CD4-positive, alpha-beta T cell treated with Interleukin-1 beta for 1 hour (primary cell): ENCODE data around the gene NDUFAF2.
"Not testable (repeated sequence)": the region's sequence is repeated elsewhere in the genome, so short reads cannot be mapped to it uniquely, and the experiment has no call there.

Source experiments
- DNase-seq, 2 donors: peaks; one replicate each; pipeline ENCODE4 v3.0.0-alpha.2; 2020 to 2022

The NDUFAF2 gene

DNA sequence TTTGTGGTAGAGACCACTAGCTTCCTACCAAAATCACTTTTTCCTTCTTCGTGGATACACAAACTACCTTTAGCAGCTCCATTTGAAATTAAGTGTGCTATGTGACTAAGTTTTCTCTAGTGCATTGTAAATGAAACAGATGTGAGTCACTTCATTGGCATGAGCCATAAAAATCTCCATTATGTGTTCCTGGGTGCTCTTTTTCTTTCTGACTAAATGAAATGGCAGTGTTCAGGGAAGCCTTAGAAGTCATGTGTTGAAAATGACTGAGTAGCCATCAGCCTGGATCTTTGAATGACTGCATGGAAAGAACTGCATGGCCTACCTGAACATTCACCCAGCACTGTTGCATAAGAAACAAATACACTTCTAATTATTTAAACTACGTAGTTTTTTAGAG lies 107.9 kb downstream of the NDUFAF2 start:
- DNase-seq, result no peak

DNA sequence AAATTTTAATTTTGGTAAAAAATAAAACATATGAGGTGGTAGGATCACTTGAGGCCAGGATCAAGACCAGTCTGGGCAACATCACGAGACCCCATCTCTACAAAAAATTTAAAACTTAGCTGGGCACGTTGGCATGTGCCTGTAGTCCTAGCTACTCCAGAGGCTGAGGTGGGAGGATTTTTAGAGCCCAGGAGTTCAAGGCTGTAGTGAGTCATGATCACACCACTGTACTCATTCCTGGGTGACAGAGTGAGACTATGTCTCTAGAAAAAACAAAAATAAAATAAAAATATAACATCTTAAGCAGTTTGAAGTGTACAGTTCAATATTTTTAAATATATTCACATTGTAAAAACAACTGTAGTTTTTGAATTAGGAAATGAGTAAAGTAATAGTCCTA lies 108.9 kb downstream of the NDUFAF2 start:
- DNase-seq, result no peak

DNA sequence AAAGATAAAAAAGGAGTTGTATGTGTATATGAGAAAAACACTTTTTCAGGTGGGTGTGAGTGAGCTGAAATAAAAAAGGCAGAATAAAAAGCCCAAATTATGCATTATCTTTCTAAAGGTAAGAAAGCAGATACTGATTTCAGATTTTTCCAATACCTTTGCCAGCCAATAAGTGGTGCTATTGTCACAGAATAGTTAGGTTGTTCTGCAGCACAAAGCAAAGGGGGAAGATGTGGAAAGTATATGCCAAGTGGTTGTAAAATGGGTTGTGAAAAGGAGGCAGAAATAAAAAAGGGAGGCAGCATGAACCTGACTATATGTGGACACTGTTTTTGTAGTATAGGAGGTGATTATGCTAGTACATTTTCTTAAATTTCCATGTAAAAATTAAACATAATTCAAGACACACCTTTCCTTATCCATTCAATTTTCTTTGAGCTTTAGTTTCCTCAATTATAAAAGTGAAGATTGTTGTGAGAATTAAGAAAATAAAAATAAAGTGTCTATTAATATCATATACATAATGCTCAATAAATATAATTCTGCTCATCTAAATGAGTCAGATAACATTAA lies 110.5 kb downstream of the NDUFAF2 start:
- peak in 1 of 2 donors; percentile 45 for DNase-seq

DNA sequence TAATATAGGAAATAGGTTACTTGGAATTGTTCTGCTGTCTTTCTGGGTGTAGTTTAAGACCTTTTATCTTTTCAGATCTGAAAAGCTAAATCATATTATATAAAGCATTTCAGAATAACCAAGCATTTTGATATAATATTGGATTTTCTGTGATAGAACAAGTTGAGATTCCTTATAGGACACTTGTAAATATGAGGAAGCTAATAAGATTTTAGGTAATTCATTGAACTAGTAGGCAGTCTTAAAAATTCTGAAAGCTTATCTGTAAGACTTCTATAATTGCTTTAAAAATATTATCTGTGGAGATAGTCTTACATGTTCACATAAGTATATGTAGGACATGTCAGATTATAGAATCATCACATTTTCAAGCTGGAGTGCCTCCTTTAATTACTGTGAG lies 114.5 kb downstream of the NDUFAF2 start:
- DNase-seq, result no peak

DNA sequence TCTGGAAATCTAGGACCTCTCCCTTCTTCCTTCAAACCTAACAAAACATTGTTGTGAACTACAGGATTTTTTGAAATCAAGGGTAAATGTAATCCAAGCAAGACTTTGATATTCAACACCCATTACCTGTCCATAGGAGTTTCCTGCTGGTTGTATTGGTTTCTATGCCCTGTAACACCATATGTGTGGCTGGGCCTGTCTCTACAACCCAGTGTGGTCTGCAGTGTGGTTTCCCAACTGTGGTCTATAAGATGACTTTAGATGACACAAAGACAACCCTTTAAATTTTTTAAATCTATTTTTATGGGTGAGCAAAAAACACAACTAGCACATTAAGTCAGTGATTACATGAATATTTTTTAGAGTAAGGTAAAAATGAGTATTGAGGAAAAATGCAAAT lies 124.1 kb downstream of the NDUFAF2 start:
- no peak for DNase-seq

DNA sequence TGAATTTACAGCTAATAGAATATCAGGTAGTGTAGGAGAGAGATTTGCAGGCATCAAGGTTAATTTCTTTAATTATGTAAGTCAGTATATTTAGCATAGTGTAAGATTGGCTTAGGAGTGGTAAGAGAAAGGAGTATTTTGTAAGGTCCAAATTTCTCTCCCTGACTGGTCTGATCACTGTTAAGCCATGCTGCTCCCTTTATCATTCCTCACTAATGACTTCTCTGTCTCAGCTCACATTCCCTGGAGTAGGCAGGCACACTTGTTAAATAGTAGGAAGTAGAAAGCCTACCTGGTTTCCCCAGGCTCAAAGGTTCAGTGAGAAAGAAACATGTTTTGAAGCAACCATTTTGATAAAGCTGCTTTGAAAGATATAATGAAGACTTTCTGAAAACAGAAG lies 126.5 kb downstream of the NDUFAF2 start:
- no peak for DNase-seq

DNA sequence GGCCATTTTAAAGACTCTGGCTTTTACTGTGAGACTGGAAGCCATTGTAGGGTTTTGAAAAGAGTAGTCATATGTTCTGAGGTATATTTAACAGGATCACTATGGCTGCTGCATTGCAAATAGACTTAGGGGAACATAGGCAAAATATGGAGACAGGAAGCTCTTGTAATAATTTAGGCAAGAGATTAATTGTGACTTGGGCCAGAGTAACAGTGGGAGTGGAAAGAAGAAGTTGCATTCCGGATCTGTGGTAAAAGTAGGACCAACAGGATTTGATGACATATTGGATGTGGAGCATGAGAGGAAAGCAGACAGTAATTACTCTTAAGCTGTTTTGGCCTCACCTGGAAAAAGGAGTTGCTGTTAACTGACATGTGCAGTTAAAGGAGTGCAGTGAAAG lies 131.6 kb downstream of the NDUFAF2 start:
- no peak for DNase-seq

DNA sequence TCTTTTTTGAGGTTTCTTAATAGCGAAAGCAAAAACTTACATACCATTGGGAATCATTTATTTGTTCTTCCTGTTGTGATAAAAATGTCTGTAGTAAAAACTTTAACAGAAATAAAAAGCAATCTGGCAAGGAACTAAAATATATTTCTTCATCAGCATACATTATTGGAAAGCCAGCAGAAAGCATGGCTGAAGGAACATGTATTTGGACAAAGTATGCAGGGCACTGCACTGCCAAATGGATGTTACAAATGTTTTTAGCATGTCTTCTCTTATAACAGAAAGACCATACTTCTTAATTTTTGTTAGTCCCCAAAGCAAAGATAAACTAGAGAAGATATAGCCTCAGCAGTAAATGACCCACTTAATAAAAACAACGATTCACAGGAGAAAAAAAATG lies 136.7 kb downstream of the NDUFAF2 start:
- no peak for DNase-seq

DNA sequence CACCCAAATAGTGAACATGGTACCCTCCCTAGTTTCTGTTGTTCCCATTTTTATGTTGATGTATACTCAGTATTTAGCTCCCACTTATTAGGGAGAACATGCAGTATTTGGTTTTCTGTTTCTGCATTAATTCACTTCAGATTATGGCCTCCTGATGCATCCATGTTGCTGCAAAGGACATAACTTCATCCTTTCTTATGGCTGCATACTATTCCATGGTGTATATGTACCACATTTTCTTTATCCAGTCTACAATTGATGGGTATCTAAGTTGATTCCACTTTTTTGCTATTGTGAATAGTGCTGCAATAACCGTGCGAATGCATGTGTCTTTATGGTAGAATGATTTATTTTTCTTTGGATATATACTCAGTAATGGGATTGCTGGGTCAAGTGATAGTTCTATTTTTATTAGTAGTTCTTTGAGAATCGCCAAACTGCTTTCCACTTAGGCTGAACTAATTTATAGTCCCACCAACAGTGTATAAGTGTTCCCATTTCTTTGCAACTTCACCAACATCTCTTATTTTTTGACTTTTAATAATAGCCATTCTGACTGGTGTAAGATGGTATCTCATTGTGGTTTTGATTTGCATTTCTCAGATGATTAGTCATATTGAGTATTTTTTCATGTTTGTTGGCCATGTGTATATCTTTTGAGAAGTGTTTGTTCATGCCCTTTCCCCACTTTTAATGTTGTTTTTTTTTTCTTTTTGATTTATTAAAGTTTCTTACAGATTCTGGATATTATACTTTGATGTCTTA lies 137.7 kb downstream of the NDUFAF2 start:
- no peak for DNase-seq

DNA sequence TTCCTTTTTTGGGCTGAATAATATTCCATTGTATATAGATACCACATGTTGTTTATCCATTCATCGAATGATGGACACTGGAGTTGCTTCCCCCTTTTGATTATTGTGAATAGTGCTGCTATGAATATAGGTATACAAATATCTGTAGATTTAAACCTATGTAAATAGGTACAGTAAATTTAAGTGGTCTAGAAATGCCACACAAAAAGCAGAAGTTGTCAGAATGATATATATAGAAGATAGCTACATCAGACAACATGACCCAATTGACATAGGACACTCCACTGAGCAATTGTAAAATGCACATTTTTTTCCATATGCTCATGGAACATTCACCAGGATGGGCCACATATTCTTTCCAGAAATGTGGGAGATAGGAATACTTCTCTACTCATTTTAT lies 139.7 kb downstream of the NDUFAF2 start:
- no peak for DNase-seq

DNA sequence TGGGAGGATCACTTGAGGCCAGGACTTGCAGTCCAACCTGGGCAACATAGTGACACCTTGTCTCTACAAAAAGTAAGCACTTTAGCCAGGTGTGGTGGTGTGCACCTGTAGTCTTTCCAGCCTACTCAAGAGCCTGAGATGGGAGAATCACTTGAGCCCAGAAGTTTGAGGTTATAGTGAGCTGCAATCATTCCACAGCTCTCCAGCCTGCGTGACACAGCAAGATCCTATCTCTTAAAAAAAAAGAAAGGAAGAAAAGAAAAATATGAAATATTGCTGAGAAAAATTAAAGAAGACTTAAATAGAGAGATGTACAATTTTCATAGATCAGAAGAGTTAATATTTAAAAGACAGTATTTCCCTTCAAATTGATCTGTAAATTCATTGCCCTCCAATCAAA lies 140.9 kb downstream of the NDUFAF2 start:
- DNase-seq, result no peak

DNA sequence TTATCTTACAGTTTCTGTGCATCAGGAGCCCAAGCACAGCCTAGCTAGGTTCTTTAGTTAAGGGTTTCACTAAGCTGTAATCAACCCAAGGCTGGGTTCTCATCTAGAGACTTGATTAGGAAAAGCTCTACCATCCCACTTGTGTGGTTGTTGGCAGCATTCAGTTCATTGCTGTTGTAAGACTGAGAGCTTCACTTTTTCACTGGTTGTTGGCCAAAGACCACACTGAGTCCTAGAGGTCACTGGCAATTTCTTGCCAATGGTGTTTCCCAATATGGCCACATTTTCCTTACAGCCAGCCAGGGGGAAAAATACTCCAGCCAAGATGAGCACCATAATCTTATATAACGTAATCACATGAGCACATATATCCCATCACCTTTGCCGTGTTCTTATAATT lies 142.9 kb downstream of the NDUFAF2 start:
- no peak for DNase-seq

DNA sequence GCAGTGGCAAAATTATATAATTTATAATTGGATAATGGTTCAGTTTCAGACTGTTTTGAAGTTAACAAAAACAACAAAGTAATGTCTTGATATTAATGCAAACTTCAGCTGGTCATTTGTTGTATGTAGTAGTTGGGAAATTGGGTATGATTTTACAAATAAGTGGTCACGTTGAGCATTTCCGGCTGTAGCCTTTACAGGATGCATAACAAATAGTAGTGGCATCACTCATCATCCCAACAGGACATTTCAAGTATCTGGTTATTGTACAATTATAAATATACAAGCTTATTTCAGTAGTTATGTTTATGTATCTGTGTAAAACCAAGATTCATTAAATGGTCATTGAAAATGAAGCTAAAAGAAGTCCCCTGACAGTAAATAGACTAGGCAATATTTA lies 144.3 kb downstream of the NDUFAF2 start:
- no peak for DNase-seq

DNA sequence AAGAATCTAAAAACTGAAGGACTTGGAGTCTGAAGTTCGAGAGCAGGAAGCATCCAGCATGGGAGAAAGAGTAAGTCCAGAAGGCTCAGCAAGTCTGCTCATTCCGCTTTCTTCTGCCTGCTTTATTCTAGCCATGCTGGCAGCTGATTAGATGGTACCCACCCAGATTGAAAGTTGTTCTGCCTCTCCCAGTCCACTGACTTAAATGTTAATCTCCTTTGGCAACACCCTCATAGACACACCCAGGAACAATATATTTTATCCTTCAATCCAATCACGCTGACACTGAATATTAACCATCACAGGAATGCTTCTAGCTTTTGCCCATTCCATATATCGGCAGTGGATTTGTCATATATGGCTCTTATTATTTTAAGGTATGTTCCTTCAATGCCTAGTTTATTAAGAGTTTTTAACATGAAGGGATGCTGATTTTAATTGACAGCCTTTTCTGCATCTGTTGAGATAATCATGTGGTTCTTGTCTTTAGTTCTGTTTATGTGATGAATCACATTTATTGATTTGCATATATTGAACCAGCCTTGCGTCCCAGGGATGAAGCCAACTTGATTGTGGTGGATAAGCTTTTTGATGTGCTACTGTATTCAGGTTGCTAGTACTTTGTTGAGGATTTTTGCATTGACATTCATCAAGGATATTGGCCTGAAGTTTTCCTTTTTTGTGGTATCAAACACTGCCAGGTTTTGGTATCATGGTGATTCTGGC lies 148.2 kb downstream of the NDUFAF2 start:
- not testable (repeated sequence) for DNase-seq

DNA sequence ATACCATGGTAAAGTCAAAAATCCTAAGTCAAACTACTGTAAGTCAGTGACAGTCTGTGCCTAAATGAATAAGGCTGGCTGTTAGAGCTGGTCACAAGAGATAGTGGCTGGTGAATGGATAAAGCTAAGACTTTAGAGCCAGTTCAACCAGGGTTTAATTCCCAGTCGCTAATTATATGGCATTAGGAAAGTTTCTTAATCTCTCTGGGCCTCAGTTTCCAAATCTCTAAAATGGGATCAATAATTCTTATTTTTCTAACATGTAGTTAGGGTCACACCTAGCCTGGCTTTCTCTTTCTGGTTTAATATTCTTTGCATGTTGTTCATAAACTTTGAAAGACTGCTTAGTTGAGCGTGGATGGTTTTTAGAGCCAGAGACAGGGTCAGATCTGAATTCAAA lies 152.5 kb downstream of the NDUFAF2 start:
- no peak for DNase-seq

DNA sequence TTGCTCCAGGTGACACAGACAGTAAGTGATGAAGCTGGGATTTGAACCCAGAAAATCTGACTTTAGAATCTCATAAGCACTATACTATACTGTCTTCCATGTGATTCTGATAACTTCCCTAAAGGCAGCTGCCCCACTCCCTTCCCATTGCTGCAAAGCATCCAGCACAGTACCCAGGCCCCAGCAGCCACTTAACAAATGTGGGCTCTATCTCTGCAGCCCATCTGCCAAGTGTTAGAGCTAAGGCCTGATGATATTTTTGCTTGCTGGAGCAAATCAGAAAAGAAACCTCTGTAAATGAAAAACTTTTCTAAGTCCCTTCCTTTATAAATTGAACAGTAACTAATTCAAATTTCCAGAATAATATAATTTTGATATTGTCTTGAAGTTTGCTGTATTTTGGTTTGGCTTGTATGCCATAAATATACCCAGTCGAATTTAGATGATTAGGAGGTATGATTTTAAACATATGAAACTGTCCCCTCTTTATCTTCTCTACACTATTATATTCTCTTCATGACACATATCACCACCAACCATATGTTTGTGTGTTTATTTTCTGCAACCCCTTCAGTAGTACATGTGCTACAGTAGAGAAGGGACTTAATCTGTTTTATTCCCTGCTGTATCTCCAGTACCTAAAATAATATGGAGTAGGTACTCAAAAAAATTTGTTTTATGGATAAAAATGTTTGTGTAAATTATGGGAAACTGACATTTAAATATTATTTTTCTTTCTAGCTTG lies 153.4 kb downstream of the NDUFAF2 start:
- no peak for DNase-seq

DNA sequence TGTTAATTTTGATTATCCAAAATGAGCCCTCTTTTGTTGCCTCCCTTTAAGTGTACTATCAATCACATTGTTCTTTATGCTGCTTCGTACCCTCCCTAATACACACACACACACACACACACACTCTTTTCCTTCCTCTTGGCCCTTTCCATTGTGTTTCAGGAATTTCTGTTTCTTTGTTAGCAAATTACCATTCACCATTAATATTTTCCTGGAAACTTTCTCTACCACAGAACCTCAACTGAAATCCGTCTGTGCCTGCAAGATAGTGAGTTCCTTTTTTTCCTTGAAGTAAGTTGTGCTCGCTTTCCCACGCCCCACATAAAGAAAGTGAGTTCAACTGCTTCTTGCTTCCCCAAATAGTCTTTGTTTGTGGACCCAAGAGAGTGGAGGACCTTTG lies 155.4 kb downstream of the NDUFAF2 start:
- DNase-seq, result no peak

DNA sequence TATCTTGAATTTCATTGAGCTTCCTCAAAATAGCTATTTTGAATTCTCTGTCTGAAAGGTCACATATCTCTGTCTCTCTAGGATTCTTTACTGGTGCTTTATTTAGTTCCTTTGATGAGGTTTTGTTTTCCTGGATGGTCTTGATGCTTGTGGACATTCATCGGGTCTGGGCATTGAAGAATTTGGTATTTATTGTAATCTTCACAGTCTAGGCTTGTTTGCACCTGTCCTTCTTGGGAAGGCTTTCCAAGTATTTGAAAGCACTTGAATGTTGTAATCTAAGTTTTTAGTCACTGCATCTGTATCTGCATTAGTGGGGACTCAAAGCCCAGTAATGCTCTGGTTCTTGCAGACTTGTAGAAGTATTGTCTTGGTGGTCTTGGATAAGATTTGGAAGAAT lies 169.4 kb downstream of the NDUFAF2 start:
- DNase-seq, result no peak

DNA sequence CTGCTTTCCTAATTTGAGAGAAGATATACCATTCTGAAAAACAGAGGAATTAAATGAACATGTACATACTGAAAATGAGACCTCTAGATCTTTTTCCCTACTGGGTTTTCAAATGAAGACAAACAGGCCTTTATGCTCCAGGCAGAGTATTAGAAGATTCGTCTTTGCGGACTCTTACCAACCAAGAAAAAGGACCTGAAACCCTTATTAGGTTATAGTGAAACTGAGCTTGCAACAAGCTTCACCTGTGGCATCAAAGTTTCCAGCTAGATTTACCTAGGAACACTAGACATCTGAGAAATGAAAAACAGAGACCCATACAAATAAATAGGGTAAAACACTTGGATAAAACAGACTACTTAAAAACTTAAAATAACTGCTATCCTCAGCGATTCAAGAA lies 171.0 kb downstream of the NDUFAF2 start:
- DNase-seq, result no peak

DNA sequence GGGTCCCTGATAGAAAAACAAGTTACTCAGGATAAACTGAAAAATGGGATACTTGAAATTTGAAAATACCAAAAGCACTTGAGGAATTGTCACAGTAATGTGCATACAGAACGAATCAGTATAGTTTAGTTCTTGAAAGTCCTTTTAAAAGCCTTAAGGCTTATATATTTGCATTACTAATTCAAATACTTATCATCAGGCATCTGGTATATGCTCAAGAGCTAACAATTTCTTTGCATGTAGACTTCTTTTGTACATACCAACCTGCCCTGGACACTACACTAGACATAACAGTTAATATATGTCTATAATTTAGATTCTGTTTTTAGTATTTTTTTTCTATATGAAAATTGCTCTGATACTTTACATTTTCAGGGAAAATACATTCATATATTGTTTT lies 174.1 kb downstream of the NDUFAF2 start:
- DNase-seq, result no peak

DNA sequence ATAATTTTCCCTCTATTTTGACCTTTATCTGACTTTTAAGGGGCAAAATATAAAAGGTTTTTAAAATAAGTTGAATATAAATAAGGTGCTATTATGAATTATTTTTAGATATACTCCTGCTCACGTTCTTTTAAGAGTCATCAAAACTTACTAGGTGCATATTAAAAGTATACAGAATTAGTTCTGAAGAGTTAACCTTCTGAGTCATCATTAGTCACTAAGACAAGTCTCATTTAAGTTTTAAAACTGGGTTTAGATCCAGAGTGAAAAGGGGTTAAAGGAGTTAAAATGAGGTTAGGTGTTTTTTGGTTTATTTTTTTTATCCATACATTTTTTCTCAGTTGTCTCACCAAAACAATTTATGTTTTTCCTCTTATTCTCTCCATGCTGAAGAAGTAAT lies 175.5 kb downstream of the NDUFAF2 start:
- no peak for DNase-seq

DNA sequence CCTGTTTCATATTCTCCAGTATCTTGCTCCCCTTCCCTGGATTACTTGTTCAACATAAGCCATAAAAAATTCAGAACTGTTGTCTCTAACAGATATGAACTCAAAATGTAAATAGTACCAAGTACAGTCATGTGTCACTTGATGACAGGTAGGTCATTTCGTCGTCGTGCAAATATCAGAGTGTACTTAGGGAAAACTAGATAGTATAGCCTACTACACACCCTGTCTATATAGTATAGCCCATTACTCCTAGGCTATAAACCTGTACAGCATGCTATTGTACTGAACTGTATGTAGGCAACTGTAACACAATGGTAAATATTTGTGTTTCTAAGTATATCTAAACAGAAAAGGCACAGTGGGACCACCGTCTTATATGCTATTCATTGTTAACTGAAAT lies 178.1 kb downstream of the NDUFAF2 start:
- no peak for DNase-seq

DNA sequence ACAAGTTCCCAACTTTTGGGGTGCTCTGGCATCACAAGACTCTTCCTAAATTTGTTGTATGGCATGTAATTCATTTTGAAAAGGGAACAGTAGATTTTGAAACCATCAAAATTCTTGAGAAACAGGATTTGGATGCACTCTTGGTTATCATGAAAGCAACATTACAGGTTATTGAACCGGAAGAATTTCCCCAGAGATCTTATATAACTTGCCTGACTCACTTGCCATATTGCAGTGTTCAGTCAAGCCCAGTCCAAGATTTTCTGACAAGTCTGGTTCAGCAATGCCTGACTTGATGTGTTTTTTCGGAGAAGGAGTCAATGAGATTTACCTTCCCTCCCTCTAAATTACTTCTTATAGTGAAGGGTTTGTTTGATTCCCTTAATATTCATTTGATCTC lies 185.3 kb downstream of the NDUFAF2 start:
- DNase-seq, result no peak

DNA sequence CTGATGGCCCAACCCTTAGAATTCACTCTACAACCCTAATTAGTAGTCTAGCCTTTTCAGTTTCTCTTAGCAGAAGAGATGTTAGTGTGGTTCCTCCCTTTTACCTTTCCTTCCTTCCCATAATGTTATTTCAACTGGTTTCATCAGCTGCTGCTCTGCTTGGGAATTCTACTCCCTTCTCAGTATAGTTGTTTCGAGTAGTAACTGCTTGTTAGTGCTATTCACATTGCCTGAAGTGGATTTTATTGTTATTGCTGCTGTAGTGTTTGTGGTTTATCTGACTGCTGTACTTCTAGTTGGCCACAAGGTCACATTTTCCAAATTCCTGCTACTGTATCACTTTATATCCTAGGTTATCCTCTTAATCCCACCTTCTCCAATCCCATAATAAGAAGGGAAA lies 187.6 kb downstream of the NDUFAF2 start:
- DNase-seq, result no peak
